G401.6 (cell line): Measurements from ENCODE around the gene CHURC1.
A peak's percentile ranks its signal among the peaks of the same experiment; 100 is the strongest.
"Not testable (repeated sequence)": the region's sequence is repeated elsewhere in the genome, so short reads cannot be mapped to it uniquely, and the experiment has no call there.

Experiments used
- FAIRE-seq: peaks from 2 replicates; lab custom pipeline; 2012; peaks lifted over from hg19 to GRCh38; lab: Jason Lieb, UNC

The CHURC1 gene

GRCh38 chr14:64910847-64911495 lies 3.3 kb upstream of the CHURC1 start:
- FAIRE-seq, result peak; percentile 80

DNA sequence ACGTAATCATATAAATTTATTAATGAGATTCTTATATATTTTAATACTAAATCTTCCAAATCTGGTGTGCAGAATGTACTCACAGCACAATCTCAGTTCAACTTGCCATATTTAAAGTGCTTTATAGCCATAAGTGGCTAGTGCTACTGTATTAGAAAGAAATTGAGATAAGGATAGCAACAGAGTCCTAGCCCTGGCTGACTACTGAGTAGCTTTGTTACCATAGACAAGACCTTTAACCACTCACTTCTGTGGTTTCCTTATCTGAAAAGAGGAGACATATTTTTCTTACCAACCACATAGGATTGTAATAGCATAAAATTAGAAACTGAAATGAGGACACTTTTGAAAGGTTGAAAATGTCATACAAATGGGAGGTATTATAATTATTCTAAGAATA lies 2.0 kb upstream of the CHURC1 start:
- no peak for FAIRE-seq

- FAIRE-seq, result not testable (repeated sequence)
Observed at GRCh38 chr14:64913477-64913876, 778 bp upstream of the CHURC1 start.

DNA sequence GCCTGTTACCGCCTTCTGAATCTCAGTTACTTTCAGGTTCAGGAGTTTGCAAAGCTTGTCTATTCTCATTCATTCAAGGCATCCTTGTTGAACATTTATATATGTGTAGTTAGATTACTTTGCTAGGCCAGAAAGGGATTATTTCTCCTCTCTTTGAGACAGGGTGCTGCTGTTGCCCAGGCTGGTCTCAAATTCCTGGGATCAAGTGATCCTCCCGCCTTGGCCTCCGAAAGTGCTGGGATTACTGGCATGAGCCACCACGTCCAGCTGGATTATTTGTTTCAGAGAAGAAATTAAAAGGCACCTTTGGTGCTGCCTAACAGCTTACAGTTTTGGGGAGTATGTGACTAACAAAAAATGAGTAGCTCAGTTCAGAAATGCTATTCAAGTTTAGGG lies 772 bp downstream of the CHURC1 start:
- FAIRE-seq, result no peak

GRCh38 chr14:64915797-64916196 lies 1.5 kb downstream of the CHURC1 start:
- FAIRE-seq, result no peak

GRCh38 chr14:64918216-64918615 lies 4.0 kb downstream of the CHURC1 start:
- FAIRE-seq, result no peak

DNA sequence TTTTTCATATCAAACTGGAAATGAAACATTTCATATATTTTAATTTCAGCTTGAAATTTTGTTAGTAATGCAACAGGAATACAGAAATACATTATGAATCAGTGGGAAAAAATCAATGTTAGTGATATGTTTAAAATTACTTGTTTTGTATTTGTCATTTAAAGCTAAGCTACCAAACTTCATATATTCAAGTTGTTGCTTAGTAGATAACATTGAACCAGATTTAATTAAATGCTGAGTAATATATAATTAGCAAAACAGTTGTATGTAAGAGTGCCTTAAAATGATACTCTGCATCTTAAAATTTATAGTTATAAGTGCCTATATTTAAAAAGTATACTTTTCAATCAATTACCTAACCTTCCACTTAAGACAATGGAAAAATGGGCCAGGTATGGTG lies 5.0 kb downstream of the CHURC1 start:
- no peak for FAIRE-seq

DNA sequence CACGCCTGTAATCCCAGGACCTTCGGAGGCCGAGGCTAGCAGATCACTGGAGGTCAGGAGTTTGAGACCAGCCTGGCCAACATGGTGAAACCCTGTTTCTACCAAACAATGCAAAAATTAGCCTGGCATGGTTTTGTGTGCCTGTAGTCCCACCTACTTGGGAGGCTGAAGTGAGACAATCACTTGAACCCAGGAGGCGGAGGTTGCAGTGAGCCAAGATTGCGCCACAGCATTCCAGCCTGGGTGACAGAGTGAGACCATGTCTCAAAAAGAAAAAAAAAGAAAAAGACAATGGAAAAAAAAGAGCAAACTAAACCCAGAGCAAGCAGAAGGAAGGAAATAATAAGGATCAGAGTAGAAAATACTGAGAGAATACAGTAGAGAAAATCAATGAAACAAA lies 5.4 kb downstream of the CHURC1 start:
- no peak for FAIRE-seq

GRCh38 chr14:64920465-64920864 lies 6.2 kb downstream of the CHURC1 start:
- no peak for FAIRE-seq

- no peak for FAIRE-seq
Observed at GRCh38 chr14:64923015-64923414, 8.8 kb downstream of the CHURC1 start.

DNA sequence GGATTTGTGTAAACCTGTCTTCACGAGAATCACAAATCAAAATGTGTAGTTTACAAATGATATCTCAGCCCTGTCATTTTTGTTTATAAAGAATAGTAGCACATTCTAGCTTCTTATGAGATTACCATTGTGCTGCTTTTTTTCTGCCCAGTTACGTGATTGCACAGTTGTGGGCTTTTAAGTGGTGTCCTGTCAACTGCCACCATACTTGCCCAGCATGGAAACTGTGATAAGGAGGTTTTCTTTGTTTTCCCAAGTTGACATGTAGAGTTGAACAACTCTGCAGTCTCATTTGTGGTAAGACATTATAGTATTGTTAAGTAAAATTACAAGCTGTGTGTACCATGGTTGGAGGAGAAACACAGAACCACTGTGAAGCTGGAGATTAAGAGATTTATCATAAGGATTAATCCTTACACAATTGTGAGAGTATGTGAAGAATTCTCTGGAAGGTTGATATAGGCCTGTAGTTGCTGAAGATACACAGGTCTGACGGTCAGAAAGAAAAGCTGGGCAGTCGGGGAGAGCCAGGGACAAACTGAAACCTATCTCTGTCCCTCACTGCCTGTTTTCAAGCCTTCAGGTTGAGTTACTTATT lies 12.2 kb downstream of the CHURC1 start:
- no peak for FAIRE-seq

- FAIRE-seq, result no peak
Observed at GRCh38 chr14:64927031-64927430, 12.8 kb downstream of the CHURC1 start.

GRCh38 chr14:64928239-64929013 lies 14.2 kb downstream of the CHURC1 start:
- FAIRE-seq, result no peak

DNA sequence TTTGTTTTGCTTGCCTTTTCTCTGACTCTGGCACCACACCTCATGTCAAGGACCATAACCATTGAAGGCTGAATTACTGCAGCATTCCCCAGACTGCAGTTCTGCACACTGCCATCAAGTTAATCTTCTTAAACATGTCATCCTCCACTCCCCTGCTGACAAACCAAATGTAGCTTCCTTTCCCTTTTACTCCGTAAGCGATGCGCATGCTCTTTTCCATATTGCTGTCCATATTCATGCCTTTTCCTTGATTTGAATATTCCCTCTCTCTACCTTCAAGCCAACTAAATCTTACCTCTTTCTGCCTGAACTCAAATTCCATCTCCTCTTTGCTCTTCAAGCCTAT lies 14.7 kb downstream of the CHURC1 start:
- FAIRE-seq, result no peak

- FAIRE-seq, result no peak
Observed at GRCh38 chr14:64930085-64930843, 16.0 kb downstream of the CHURC1 start.

DNA sequence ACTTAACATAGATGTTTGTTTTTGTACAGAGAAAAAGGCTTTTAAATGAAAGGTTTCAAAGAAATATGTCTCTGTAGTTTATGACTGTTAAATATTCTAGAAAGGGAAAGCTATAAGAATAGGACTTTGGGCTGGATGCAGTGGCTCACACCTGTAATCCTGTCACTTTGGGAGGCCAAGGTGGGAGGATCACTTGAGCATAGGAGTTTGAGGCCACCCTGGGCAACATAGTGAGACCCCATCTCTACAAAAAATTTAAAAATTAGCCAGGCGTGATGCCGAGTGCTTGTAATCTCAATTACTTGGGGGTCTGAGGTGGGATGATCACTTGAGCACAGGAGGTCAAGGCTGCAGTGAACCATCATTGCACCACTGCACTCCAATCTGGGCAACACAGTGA lies 16.9 kb downstream of the CHURC1 start:
- FAIRE-seq, result no peak

DNA sequence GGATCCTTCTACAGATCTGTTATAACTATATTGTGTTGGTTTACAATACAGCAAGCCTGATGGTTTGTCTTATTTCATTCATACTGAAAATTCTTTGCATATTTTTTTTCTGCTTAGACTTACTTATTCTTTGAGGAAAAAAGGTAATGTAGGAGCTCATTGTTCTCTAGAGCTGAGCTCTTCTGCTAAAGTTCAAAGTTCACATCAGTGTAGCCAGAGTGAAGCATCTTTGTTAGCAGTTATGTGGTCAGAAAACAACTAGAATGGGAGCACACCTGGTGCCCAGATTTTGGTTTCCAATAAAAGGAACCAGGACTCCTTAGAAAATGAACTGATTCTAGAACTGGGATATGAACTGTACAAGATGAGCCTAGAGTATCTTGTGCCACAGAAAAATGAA lies 18.0 kb downstream of the CHURC1 start:
- no peak for FAIRE-seq

GRCh38 chr14:64934338-64934929 lies 20.2 kb downstream of the CHURC1 start:
- no peak for FAIRE-seq

- FAIRE-seq, result no peak
Observed at GRCh38 chr14:64935508-64935907, 21.3 kb downstream of the CHURC1 start.

GRCh38 chr14:64937171-64937820 lies 23.0 kb downstream of the CHURC1 start:
- no peak for FAIRE-seq

DNA sequence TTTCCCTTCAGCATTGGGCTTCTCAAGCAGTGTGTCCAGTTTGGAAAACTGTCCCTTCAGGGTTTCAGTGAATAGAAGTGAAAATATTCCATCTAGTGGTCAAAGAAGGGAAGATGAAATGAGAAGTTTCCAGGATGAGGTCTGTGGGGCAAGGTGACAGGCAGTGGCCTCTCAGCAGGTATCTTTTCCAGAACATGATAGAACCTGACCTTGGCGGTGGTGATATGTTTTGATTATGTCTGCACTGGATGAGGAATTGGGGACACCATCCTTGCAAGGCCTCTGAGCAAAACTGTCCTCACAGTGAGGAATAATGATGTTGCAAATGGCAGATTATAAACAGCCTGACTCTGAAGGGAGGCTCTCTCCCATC lies 23.6 kb downstream of the CHURC1 start:
- FAIRE-seq, result peak; percentile 46
